ENCODE results near the gene PSMB4.
"Not testable (repeated sequence)": the region's sequence is repeated elsewhere in the genome, so short reads cannot be mapped to it uniquely, and the experiment has no call there.

Gene PSMB4

GRCh38 chr1:151399324-151400171, at the start of gene PSMB4:
Gene PSMB4, plus strand, starts transcription at chr1:151399573. Its CDS starts 15 bp downstream, at chr1:151399588.
- ATAC-seq, result peak; percentile 92 to 94

GRCh38 chr1:151350323-151350722, 49.0 kb upstream of the PSMB4 start:
- not testable (repeated sequence) for ATAC-seq

- ATAC-seq, result no peak
These were observed 47.2 kb upstream of the PSMB4 start for GRCh38 chr1:151352021-151352718.

GRCh38 chr1:151356696-151357095, 42.7 kb upstream of the PSMB4 start:
- ATAC-seq, result no peak

GRCh38 chr1:151361883-151362282, 37.5 kb upstream of the PSMB4 start:
- ATAC-seq, result no peak

- ATAC-seq, result no peak
These were observed 36.8 kb upstream of the PSMB4 start for GRCh38 chr1:151362308-151363155.

GRCh38 chr1:151364996-151365395, 34.4 kb upstream of the PSMB4 start:
- no peak for ATAC-seq

- ATAC-seq, result no peak
These were observed 31.5 kb upstream of the PSMB4 start for GRCh38 chr1:151367658-151368392.

- no peak for ATAC-seq
These were observed 30.7 kb upstream of the PSMB4 start for GRCh38 chr1:151368393-151369301.

GRCh38 chr1:151369302-151369610, 30.1 kb upstream of the PSMB4 start:
- ATAC-seq, result no peak

GRCh38 chr1:151369621-151370048, 29.7 kb upstream of the PSMB4 start:
- no peak for ATAC-seq

GRCh38 chr1:151370211-151370911, 29.0 kb upstream of the PSMB4 start:
- ATAC-seq, result no peak

GRCh38 chr1:151371370-151372057, 27.9 kb upstream of the PSMB4 start:
- ATAC-seq, result no peak

- no peak for ATAC-seq
These were observed 27.1 kb upstream of the PSMB4 start, which contains the start of gene SELENBP1 for GRCh38 chr1:151372058-151372934. Gene SELENBP1, minus strand, starts transcription at chr1:151372705. Its CDS starts 64 bp downstream, at chr1:151372641.

GRCh38 chr1:151373196-151373595, 26.2 kb upstream of the PSMB4 start:
- no peak for ATAC-seq

GRCh38 chr1:151377150-151377884, 22.1 kb upstream of the PSMB4 start:
- no peak for ATAC-seq

GRCh38 chr1:151384584-151384983, 14.8 kb upstream of the PSMB4 start:
- ATAC-seq, result no peak

GRCh38 chr1:151386002-151386401, 13.4 kb upstream of the PSMB4 start:
- no peak for ATAC-seq
